HG03521 (cell line): ENCODE data around the gene WSB1.
A peak's percentile ranks its signal among the peaks of the same experiment; 100 is the strongest.

Experiments
- ATAC-seq: cut with Tn5 transposase; IDR thresholded peaks from one replicate; pipeline ENCODE4 v1.9.1; 2021; ENCODE audit warnings: mild to moderate bottlenecking, moderate library complexity; ENCODE audit not compliant: unreplicated experiment

Gene WSB1

GRCh38 chr17:27332485-27333409 is 38.8 kb downstream of the WSB1 start:
- peak; percentile 82 for ATAC-seq

- ATAC-seq = no peak
Measured at GRCh38 chr17:27333410-27333980, 39.6 kb downstream of the WSB1 start.

GRCh38 chr17:27336184-27336583 is 42.3 kb downstream of the WSB1 start:
- ATAC-seq = no peak

- no peak for ATAC-seq
Measured at GRCh38 chr17:27338536-27338985, 44.6 kb downstream of the WSB1 start.

- ATAC-seq = peak; percentile 53
Measured at GRCh38 chr17:27339198-27339835, 45.4 kb downstream of the WSB1 start.

GRCh38 chr17:27339836-27340550 is 46.1 kb downstream of the WSB1 start:
- ATAC-seq = no peak

- ATAC-seq = no peak
Measured at GRCh38 chr17:27340575-27340974, 46.7 kb downstream of the WSB1 start.

GRCh38 chr17:27341041-27341471 is 47.1 kb downstream of the WSB1 start:
- ATAC-seq = no peak

GRCh38 chr17:27342059-27342458 is 48.1 kb downstream of the WSB1 start:
- no peak for ATAC-seq

GRCh38 chr17:27343294-27343693 is 49.4 kb downstream of the WSB1 start:
- ATAC-seq = no peak

- no peak for ATAC-seq
Measured at GRCh38 chr17:27343977-27344607, 50.2 kb downstream of the WSB1 start.

- ATAC-seq = no peak
Measured at GRCh38 chr17:27345141-27345904, 51.4 kb downstream of the WSB1 start.

GRCh38 chr17:27346228-27346899 is 52.5 kb downstream of the WSB1 start:
- no peak for ATAC-seq

- no peak for ATAC-seq
Measured at GRCh38 chr17:27348196-27348595, 54.3 kb downstream of the WSB1 start.

GRCh38 chr17:27349540-27350021 is 55.7 kb downstream of the WSB1 start:
- no peak for ATAC-seq

- ATAC-seq = no peak
Measured at GRCh38 chr17:27351759-27352158, 57.8 kb downstream of the WSB1 start.

GRCh38 chr17:27352448-27353032 is 58.6 kb downstream of the WSB1 start:
- no peak for ATAC-seq

GRCh38 chr17:27353033-27353460 is 59.1 kb downstream of the WSB1 start:
- no peak for ATAC-seq
